HUES64 (cell line): ENCODE data around the gene TUBGCP5.

Experiments
- H3K27ac ChIP-seq: 2 replicates; pipeline ENCODE4 v1.7.0; 2013; ENCODE audit warnings: low read depth, low read length, inconsistent platforms
- H3K27me3 ChIP-seq: 2 replicates; pipeline ENCODE4 v1.6.1; 2013; ENCODE audit warnings: mild to moderate bottlenecking, low read length; ENCODE audit not compliant: insufficient read depth
- H3K36me3 ChIP-seq: 2 replicates; pipeline ENCODE4 v1.6.1; 2013; ENCODE audit warnings: mild to moderate bottlenecking, low read length; ENCODE audit not compliant: insufficient read depth
- H3K4me1 ChIP-seq: 2 replicates; pipeline ENCODE4 v1.6.1; 2013; ENCODE audit warnings: mild to moderate bottlenecking, low read length, moderate library complexity; ENCODE audit not compliant: insufficient read depth
- H3K4me3 ChIP-seq: 2 replicates; pipeline ENCODE4 v1.5.1; 2013; ENCODE audit warnings: mild to moderate bottlenecking, low read length, moderate library complexity
- H3K9ac ChIP-seq: 2 replicates; pipeline ENCODE4 v1.6.1; 2013; ENCODE audit warnings: mild to moderate bottlenecking, low read depth, low read length
- H3K9me3 ChIP-seq: 2 replicates; pipeline ENCODE4 v1.6.1; 2013; ENCODE audit warnings: low read depth, low read length; ENCODE audit not compliant: insufficient read depth
- WGBS: fragments of 150-250, 120-280 bp; methylation state at CpG from one replicate; pipeline ENCODE4 v1.1.7; 2013; ENCODE audit warnings: missing lambda C conversion rate; 5-methylcytosine and 5-hydroxymethylcytosine counted together

Gene TUBGCP5

GRCh38 chr15:22951031-22951380, 88.4 kb downstream of the TUBGCP5 start:
- Histone ChIP-seq H3K9ac (no peak overlapping the region), H3K27me3 (no peaks in the 10 kb centered on the region; the same call in 1 of the 2 replicates), H3K36me3 (no peaks in the 10 kb centered on the region; the same call in 1 of the 2 replicates), H3K4me3 (no peak overlapping the region), H3K4me1 (peaks cover 26% of the 10 kb centered on the region), H3K9me3 (no peaks in the 10 kb centered on the region), H3K27ac (no peak overlapping the region)
- WGBS, result 92% methylated on average over 16 of the region's 16 CpGs

- Histone ChIP-seq H3K9ac (no peak overlapping the region), H3K4me1 (peaks cover 26% of the 10 kb centered on the region), H3K27me3 (no peaks in the 10 kb centered on the region), H3K9me3 (no peaks in the 10 kb centered on the region), H3K27ac (no peak overlapping the region), H3K4me3 (no peak overlapping the region), H3K36me3 (no peaks in the 10 kb centered on the region; the same call in 1 of the 2 replicates)
- 94% methylated on average over 23 of the region's 25 CpGs for WGBS
These were observed 88.9 kb downstream of the TUBGCP5 start for GRCh38 chr15:22950256-22950990.
